Effector CD8-positive, alpha-beta T cell (primary cell): ENCODE measurements around the gene PLA2G4E.

Experiments
- DNase-seq: peaks from one replicate; lab custom pipeline; 2025; lab: John Stamatoyannopoulos, UW

Gene PLA2G4E

DNA sequence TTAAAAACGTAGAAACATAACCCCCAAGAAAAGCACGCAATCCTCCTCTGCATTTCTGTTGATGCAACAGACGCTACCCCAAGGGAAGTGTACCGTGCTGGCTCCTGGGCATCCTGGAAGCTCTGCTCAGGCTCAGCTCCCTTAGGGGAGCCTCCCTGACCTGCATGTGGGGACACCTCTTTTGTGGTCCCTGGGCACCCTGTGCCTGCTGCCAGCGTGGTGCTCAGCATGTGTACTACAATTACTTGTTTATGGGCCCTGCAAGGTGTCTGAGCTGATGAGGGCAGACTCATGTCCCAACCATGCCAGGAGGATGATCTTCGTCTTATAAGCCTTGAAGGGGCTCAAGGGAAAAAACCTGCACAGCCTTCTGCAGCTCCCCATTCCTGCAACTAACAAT lies 66.8 kb downstream of the PLA2G4E start:
- no peak for DNase-seq

- DNase-seq: no peak
Measured at GRCh38 chr15:41952013-41952563, 68.8 kb downstream of the PLA2G4E start.

GRCh38 chr15:41951571-41951970 lies 69.3 kb downstream of the PLA2G4E start:
- DNase-seq: no peak

DNA sequence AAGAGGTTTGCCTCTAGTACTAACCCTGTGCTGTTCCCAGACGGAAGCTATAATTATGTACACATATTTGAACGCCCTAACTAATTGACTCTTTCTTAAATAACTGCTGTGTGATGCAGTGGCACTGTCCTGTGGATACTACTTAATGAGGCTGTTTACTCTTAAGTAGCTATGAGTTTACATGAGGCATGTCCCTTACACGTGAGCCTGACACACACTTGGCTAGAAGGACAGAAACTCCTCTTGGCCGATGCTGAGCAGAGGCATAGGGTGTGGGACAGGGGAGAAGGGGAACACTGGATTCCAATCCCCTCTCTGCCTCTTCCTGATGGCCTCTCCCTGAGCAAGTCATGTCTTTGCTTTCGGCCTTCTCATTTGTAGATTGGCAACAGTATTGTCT lies 70.4 kb downstream of the PLA2G4E start:
- no peak for DNase-seq

GRCh38 chr15:41950127-41950483 lies 70.7 kb downstream of the PLA2G4E start:
- DNase-seq: no peak

GRCh38 chr15:41949401-41950126 lies 71.3 kb downstream of the PLA2G4E start:
- DNase-seq: no peak

DNA sequence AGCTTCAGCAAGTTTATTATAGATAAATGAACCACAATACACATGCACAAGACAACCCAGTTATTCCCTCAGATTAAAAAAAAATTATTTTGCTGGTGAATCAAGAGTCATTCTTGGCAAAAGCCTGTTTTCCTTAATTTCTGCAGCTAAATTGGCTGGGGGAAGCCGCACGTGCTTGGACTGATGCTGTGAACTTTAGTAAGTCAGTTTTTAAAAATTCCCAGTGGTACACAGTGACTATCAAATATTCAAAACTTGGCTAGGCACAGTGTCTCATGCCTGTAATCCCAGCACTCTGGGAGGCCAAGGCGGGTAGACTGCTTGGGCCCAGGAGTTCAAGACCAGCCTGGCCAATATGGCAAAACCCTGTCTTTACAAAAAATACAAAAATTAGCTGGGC lies 72.4 kb downstream of the PLA2G4E start:
- no peak for DNase-seq

GRCh38 chr15:41946970-41947369 lies 73.9 kb downstream of the PLA2G4E start:
- DNase-seq: no peak

DNA sequence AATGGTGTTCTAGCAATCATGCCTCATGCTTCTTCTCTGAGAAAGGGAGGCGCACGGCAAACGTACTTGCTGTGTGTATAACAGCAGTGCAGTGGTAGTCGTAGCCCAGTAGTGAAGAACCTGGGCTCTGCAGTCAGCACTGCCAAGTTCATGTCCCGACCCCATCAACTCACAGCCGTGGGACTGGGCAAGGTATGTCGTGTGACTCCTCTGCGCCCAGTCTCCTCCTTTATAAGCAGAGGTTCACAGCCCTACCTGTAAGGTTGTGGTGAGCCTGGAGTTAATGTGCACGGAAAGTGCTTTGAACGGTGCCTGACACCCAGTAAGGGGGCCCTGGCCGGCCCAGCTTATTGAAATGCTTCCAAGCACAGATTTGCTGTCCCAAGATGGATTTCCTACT lies 75.1 kb downstream of the PLA2G4E start:
- DNase-seq: no peak

GRCh38 chr15:41945221-41945620 lies 75.6 kb downstream of the PLA2G4E start:
- DNase-seq: no peak

DNA sequence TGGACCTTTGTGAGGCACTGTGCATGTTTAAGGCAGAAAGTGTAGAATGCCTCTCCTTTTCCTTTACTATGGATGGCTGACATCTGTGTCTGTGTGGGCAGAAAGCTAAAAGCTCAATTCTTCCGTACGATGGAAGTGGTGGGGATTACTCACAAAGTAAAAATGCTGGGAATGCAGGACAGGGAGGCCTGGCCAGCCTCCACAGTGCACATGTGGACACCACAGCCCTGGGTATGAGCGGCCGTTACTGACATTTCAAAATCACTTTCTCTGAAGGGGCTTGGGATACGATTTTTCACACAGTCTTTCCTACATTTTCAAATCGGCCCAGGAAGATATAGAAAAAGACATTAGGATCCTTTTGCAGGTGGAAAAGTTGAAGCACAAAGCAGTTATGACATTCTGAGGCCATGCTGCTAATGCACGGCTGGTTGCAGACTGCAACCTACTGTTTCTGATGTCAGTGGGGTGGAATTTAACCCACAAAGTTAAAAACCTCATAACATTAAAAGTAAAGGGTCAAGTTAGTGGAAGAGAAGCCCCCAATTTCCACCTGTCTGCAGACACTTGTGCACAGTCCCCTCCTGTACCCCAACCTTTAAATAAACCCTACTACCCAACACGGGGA lies 76.4 kb downstream of the PLA2G4E start:
- DNase-seq: no peak

DNA sequence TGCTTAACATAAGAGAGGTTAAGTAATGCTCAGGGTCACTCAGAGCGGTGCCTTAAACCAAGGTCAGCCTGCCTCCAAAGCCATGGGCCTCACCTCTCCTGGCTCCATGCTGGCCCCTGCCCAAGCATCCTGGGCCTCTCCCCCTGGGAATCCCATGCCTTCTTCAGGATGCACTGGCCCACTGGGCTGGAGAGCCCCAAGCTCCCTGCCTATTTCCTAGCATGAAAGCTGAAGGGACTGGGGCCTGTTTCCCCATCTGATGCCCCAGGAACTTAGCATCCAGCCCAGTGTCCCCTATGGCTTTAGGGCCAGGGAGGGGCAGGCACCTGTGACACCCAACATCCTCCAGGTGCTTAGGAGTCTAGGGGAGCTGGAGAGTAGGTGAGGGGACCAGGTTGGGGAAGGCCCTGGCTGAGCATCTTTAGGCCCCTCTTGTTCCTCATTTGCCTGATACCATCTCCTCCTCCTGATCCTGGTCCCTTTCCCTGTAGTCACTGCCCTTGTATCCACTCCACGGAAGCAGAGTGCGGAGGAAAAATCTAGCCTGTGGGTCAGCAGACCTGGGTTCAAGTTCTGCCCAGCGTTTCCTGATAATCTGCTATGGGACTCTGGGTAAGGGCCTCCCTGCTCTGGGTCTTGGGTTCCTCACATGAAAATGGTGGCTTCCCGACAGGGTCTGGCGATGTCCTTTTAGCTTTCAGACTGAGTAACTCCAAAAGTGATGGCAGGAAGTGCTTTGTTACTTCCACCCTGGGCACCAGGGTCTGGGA lies 77.1 kb downstream of the PLA2G4E start:
- DNase-seq: no peak

- no peak for DNase-seq
Measured at GRCh38 chr15:41942886-41943285, 78.0 kb downstream of the PLA2G4E start.

DNA sequence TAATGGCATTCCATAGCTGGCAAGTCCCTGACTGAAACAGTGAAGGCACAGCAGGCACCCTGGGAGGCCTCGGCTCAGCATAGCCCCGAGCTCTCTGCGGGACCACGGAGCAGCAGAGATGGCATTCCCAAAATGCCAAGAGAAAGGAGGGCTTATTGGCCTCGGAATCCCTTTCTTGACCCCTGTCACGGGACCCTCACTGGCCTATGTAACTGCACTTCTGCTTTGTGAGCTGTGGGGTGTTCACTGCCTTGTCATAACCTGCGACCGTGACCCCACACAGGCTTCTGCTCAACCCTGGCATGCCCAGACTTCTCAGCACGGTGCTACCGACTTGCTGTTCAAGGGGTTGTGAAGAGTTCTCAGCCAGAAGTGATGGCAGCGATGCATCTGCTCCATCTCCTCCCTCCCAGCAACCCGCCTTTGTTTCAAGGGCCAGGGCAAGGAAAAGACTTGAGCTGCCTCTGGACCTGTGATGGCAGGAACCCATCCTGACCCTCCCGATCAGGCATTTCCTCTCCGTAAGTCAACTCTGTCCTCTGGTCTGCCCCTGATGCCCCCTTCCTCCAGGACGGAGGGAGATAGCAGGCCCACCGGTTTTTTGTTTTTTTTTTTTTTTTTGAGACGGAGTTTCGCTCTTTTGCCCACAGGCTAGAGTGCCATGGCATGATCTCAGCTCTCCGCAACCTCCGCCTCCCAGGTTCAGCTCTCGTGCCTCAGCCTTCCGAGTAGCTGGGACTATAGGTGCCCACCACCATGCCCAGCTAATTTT lies 79.0 kb downstream of the PLA2G4E start:
- no peak for DNase-seq

GRCh38 chr15:41940441-41940857 lies 80.4 kb downstream of the PLA2G4E start:
- DNase-seq: no peak

- no peak for DNase-seq
Measured at GRCh38 chr15:41939986-41940385, 80.9 kb downstream of the PLA2G4E start.

GRCh38 chr15:41937568-41937923 lies 83.3 kb downstream of the PLA2G4E start:
- no peak for DNase-seq

GRCh38 chr15:41936649-41937567 lies 83.9 kb downstream of the PLA2G4E start:
- peak; percentile 44 for DNase-seq

DNA sequence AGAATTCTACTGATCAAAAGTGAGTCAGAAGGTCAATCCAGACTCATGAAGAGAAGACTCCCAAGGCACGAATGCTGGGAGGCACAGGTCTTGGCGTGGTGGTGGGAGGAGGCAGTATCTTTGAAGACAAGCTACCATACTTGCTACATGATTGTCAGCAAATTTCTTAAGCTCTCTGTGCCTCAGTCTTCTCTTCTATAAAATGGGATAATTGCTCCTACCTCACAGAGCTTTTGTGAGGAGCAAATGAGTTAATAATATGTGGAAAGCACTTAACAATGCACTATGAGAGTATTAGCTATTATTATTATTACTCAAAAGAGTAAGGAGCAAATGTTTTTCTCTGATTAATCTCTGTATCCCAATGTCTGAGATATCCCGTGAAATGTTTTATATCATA lies 84.7 kb downstream of the PLA2G4E start:
- no peak for DNase-seq

GRCh38 chr15:41935566-41936020 lies 85.2 kb downstream of the PLA2G4E start:
- DNase-seq: no peak

- DNase-seq: peak; percentile 39
Measured at GRCh38 chr15:41934843-41935242, 86.0 kb downstream of the PLA2G4E start.
